T follicular helper cell (primary cell): ENCODE data around the gene KIRREL3.

Source experiments
- DNase-seq: peaks from one replicate; pipeline ENCODE4 v3.0.0-alpha.2; 2020; ENCODE audit warnings: low read depth

KIRREL3 gene

DNA sequence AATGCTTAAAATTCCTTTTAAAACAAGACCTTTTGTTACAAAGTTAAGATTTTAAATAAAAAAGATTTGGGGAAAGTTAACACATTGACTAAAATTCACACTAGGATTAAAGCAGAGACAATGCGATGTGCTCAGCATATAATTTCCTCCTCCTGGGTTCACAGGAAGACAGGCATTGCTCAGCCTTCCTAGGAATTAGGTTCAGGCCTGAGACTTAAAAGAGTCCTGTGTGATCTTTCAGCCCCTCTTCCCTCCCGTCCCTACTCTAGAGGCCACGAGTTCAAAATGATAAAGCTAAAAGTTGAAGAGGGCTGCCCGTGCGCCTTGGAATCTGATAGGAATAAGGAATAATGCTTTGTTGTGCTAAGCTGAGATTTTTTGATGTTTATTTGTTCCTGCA is 218.6 kb downstream of the KIRREL3 start:
- DNase-seq, result no peak

DNA sequence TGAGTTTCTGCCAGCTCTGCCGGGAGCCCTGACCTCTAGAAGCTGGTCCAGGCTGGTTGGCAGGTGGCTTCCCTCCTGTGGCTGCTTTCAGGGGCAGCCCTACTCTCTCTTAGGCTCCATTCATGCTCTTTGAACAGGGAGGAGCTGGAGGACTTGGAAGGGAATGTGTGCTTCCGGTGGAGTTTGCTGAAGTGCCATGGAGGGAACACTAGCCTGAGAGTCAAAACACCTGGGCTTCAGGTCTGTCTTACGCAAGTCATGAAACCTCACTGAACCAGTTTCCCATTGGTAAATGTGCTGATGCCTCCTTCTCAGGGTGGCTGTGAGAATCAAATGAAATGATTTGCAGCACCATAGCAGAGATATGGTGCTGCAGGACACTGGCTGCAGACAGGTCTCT is 224.5 kb downstream of the KIRREL3 start:
- DNase-seq, result no peak

DNA sequence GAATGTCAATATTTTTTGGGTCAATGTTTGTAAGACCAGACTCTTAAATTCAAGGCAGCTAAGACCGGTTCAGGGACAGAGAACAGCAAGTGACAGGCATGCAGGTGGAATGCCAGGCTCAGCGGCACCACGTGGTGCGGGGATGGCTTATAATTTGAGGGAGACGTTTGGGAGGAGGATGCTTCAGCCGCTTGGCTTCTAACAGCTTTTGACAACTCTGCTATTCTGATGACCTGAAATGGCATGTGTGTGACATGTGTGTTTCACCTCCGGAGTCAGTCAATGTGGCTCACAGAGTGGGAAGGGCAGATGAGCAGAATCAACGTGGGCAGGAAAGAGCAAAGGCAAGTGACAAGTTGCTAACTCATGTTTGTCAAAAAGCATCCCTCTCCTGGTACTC is 228.3 kb downstream of the KIRREL3 start:
- no peak for DNase-seq

DNA sequence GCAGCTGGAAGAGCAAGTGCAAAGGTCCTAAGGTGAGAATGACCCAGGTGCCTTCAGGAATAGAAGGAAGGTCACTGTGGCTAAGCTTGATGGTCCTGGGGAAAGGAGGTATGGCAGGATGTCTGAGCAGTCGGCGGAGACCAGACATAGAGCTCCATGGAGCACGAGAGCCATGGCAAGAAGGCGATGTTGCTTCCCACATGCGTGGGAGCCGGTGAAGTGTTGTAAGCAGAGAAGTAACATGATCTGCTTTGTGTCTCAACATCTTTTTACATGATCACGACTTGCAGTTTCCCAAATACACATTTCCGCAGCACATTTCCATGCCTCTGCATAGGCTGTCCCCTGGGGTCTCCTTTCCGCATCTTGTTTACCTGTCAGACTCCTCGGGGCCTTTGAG is 231.9 kb downstream of the KIRREL3 start:
- DNase-seq, result no peak

DNA sequence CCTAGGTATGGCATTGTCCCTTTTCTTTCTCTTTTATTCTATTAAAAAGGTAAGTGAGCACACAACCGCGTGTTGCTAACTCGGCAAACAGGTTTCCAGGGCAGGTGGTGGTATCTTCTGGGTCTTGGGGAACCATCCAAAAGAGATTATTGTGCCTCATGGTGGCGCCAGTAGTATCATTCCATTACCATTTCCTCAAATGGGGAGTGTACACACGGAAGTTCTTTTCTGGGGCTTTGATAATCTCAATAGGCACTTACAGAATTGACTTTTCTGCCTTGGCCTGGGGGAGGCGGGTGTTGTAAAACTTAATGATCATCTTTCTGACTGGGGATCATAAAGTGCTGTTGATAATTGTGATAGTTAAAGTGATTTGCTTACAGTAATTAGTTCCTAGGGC is 234.1 kb downstream of the KIRREL3 start:
- no peak for DNase-seq

DNA sequence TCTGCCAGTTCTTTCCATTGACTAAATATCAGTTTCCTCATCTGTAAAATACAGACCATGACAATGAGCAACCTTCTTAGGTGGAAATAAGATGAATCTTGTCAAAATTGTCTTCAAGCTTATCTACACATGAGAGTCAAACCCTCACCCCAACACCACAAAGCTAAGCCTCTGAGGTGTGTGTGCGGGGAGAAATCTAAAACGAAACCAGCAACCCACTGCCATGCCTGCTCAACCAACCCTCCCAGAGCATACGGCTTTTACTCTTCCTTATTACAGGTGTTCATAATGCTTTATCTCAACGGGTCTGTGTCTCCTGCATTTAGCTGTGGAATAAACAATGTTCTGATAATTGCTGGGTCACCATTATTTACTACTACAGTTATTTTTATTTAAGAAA is 235.4 kb downstream of the KIRREL3 start:
- DNase-seq, result no peak

DNA sequence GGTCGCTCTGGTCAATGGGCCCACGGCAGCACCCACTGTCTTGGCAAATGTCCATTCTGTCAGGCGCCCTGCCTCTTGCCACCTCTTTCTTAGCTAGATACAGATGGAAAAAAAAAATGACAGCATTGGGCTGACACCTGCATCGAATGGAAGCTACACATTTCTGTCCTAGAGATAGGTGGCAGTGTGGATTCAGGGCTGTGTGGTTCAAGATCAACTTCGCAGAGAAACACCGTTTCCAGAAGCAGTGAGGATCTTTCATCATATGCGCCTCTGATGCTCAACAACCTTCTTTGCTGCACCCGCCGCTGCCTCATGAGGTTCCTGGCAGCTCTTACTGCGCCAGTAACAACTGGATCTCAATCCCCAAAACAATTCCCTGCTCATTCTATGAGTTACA is 236.3 kb downstream of the KIRREL3 start:
- DNase-seq, result no peak

DNA sequence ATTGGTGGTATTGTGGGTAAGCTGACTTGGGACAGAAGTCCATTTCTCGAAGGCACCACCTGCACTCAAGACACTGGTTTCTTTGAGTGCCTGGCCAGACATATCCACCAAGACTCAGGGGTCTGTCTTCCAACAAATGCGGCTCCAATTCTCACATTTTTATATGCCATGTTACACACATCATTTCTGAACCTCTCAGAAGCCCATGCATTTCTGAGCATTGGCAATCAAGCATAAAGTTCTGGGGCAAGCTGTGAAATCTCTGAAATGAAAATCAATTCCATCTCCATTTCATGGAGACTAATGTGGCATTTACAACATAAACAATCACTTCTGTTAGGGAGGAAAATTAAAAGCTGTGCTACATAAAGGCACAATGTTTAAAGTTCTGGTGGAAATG is 243.7 kb downstream of the KIRREL3 start:
- no peak for DNase-seq

DNA sequence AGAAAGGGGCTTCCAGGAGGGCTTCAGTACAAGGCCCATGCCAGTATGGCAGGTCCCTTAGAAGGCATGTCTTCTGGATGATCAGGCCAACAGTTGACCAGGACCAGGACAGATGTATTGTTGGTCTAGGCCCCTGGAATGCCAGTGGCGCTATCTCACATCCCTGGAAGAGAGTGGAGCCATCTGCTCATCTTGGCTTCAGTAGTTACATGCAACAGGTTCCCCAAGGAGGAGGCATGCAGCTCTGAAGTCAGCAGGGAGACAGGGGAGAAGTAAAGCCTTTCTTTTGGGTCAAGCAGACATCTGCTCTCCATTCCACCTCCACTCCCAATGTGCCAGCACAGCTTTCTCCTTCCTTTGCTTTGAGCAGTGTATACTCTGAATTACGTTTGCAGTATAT is 244.1 kb downstream of the KIRREL3 start:
- DNase-seq, result no peak

DNA sequence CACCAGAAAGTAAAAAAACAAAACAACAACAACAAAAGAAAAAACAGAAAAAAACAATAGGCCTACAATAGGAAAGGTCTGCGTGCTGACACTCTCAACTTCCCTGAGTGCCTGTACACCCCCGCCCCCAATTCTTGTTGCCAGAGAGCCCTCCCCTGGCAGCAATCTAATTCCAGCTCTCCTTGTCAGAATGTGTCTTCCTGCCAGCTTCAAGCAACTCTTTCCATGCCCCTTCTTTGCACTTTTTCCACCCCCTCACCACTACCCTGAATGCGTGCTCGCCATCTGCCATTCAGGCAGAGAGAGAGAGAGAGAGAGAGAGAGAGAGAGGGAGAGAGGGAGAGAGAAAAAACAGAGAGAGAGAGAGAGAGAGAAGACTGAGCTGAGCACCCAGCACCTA is 245.0 kb downstream of the KIRREL3 start:
- no peak for DNase-seq

DNA sequence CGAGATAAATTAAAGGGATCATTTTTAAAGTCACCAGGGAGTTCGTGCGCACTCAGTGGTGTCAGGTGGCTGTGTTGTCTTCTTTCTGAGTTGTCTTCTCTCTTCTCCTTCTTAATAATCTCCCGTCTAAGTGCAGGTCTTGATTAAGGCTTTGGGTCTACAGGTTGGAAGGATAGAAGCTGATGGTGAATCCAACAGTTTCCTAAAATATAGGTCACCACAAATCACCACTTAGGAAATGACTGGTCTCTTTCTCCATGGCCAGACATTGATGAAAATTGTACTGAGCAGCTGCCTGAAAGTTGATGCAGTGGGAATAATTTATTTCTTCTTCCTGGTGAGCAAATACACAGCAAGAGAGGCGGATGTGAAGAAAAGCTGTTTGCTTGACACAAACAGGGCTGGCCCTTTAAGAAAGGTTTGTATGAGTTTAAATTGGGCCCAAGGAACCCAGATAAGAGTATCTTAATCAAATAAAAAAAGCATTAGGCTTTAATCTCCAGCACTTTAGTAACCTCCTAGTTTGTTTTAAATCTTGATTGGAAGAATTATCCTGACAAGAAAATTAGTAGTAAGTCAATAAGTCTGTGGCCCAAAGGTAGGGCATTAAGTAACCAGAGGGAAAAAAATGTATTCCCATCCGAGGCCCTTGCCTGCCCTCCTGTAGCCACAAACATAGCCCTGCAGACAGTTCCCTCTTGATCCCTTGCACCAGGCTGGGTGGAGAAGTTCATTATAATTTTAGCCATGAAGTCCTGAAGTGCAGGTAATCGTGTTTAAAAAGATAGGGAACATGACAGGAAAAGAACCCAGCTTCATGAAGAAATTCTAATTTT is 245.8 kb downstream of the KIRREL3 start:
- no peak for DNase-seq

DNA sequence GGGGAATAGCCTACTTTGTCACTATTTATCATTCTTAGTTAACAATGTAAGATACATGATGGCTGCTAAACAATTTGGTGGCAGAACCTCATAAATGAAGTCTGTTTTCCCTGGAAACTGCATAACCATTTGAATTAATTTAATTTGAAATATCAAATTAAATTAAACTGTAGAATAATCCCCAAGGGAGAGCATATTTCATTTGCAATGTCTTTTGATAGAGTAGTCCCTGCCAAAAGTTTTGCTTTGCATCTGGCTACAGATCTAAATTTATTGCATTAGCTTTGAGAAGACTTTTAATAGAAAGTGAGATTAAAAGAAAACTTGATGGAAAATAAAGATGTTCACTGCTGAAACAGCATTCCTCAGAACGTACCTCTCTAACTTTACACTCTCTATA is 246.6 kb downstream of the KIRREL3 start:
- no peak for DNase-seq

DNA sequence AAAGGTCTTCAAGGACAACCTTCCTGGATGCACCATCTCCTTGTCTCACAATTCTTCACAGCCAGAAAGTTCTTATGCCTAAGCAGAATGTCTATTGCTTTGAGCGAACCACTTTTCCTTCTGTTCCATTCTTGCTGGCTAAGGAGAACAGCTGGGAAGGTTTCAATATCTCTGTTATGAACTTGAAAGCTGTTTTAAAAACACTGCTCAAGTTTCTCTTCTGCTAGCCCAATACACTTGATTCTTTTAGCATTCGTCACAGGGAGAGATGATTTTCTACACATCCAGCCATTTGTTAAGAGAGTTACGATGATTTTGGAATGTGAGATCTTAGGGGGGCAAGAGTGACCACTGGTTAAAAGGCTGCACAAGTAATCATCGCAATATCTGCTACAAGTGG is 249.3 kb downstream of the KIRREL3 start:
- no peak for DNase-seq

DNA sequence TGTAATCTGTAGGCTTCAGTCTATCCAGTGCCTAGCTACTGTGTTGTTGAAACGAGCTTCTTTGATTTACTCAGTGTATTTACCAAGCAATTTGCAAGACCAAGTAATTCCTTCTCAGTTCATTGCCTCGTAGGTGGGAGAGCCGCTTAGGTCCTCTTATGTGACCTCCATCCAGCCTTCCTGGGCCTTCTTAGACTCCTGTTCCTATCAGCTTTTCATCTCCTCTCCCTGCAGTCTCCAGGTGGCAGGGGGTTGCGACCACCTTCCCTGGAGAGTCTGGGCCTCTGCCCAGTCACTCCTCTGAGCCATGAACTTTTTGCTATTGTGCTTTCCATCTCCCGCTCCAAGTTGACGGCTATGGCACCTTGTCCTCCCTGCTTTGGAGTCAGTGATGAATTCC is 251.8 kb downstream of the KIRREL3 start:
- no peak for DNase-seq

DNA sequence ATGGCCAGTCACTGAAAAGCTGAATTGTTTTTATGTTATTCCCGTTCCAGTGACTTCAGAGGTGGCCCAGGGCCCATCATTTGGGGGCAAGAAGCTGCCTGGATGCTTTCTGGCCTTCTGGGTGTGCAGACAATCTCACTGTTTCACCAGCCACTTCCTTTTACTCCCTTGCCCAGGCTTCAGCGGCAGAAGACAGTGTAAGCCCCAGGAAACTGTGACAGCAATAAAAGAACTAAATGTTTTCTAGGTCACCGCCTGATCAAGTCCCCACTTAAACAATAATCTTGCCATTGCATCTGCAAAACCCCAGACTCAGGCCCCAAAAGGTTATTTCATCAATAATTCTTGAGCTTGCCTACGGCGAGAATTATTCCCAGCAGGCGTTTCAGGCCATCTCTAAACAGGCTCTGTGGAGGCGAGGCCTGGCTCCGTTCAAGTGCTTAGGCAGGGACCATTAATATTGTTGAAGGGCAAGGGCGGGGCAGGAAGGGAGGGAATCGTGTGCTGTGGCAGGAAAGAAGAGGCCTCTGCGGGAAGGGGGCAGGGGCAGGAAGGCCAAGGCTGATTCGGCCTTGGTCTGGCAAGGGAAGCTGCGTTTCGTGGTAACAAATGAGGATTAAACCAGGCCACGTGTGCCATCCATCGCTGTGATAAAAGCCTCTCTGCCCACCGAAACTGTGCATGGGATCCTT is 252.3 kb downstream of the KIRREL3 start:
- DNase-seq, result no peak

DNA sequence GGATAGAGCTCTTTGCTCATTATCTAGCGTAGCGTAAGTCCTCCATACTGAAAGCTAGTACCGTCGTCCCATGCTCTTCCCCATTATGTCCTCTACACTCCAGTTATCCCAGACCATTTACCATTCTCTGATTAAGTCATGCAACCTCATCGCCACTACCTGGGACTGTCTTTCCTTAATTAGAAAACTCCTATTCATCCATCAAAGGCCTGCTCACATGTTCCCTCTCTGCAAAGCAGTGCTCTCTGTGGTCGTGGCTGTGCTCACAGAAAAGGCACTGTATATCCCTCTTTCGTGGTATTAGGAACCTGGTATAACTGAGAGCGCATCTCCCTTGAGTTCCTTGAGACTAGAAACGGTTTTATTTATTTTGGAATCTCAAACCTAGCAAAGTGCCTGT is 253.3 kb downstream of the KIRREL3 start:
- DNase-seq, result no peak

DNA sequence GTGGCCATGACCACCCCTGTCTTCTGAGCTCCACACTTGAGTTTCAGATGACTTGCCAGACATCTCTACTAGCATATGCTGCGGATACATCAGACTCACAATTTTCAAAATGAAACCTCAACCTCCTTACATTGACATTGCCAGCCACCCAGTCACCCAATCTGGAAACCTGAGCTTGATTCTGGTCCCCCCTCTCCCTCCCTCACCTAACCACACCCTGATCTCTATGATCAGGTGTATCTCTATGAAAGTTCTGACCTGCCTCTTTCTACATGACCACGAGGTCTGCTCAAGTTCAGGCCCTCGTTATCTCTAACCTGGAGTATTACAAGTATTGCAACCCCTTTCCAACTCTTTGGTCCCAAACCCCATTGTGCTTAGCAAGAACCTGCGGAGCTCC is 254.1 kb downstream of the KIRREL3 start:
- no peak for DNase-seq

DNA sequence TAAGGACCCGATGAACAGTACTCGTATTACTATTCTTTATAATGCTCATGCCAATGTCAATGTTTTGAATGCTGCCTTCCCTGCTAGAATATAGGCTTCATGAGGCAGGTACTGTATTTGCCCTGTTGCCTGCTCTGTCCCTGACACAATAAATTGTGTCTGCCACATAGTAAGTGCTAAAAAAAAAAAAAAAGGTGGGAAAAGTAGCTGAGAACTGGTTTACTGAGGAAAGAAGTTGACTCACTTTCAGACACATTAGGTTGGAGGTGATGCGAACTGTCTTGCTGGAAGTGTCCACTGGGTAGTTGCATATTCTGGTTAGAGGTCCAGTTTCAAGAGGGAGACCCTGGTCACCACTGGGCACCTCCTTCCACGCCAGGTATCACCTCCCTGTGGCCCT is 255.9 kb downstream of the KIRREL3 start:
- no peak for DNase-seq

DNA sequence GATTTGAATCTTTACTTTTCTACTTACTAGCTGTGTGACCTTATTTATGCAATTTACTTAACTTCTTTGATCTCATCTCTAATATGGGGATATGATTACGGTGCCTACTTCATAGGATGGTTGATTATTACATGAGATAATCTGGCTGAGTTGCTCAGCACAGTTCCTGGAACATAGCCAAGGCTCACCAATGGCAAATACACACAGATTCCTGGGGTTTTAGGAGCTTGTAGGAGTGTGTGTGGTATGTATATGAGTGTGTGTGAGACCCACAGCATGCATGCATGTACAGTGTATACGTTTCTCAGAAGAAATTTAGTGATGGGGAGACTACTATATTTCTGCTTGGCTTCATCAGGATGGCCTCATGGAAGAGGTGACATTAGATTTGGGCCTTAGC is 256.9 kb downstream of the KIRREL3 start:
- no peak for DNase-seq

DNA sequence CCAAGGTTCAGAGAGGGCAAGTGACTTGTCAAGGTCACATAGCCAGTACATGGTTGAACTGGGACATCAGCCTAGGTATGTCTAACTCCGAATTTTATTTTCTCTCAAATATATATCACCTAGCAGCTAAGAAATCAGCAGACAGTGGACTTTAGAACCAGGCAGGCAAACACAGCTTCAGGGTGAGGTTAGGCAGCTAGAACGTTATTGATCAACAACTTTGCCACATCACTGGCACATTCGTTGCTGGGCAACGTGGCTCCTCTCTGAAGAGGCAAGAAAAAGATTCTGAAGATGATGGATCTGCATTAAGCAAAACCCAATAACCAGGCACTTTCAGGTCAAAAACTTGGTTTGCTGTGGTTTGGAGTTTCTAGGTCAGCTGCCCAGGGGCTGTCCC is 258.0 kb downstream of the KIRREL3 start:
- DNase-seq, result no peak

DNA sequence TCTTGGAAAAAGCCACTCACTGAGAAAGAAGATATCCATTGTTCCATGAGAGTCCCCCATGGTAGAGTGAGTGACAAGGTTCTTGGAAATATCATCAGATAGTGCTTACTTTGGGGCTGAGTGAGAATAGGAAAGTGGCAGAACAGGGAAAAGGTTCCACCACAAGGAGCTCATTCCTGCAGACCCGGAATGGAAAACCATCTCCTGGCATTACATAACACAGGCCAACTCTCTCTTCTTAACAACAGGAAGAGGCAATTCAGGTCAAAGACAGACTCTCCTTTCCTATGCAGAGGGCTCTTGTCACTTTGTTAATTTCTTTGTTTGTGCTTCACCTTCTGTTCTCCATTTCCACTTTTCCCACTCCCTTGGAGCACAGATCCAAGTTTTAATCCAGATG is 259.7 kb downstream of the KIRREL3 start:
- no peak for DNase-seq

DNA sequence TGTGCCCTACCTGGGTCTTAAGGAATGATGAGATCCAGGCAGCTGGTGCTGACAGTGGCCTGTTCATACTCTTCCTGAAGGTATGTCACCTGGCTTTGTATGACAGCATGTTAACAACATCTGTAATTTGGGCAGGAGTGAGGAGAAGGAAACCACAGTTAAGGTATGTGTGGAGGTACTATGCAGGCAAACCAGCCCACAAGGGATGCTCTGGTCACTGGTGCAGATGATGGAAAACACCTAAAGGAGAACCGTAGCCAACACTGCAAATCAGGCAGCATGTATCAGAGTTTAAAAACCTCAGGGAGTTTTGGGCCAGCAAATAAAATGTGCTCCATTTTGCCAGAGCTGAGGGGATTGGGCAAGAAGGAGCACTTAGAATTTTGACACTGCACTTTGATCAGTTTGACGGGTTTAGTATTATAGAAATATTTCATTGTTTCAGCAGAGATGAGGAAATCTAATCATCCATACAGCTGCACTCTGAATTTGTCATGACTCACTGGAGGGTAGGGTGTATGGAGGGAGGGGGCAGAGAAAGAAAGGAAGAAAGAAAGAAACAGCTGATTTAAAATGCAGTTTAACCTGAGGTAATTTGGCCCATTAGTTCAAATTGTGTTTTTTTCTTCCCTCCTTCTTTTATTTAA is 260.9 kb downstream of the KIRREL3 start:
- DNase-seq, result no peak
